ENCODE results near the gene GPR75. TPM values are rescaled to one million over a fixed set of nuclear protein-coding genes. Genes with fewer than 3 reads are reported as not detected.
"Not testable (repeated sequence)": the region's sequence is repeated elsewhere in the genome, so short reads cannot be mapped to it uniquely, and the experiment has no call there.

GPR75 gene
- total and polyA plus RNA-seq, 2 of the 13 experiments (the other 11 are each of a cell fraction or from before 2014, with no cell fraction given): 3.3 to 4.1 TPM

GRCh38 chr2:53829980-53830290, 29.8 kb downstream of the GPR75 start:
- BruUV-seq (replicated peaks); H3K4me2 ChIP-seq (ENCODE audit: low read depth, low read length); H3K9ac ChIP-seq (ENCODE audit: insufficient read depth, low read depth, low read length); H3K4me3 ChIP-seq (replicated peaks in 1 of 3; ENCODE audit: insufficient read depth in 1 of 3, low read depth in 2 of 3, low read length in 3 of 3); in situ Hi-C loops (cut with HindIII; ENCODE audit: extremely low pct_ligation_motif_present, low pct_unique_long_range_greater_than_20kb); H2AFZ ChIP-seq (ENCODE audit: low read length); H3K27me3 ChIP-seq (ENCODE audit: control insufficient read depth in 1 of 2, insufficient read depth in 2 of 2, low read length in 2 of 2); FAIRE-seq; DNase-seq (ENCODE audit: low spot score); intact Hi-C loops (cut with micrococcal nuclease; ENCODE audit: unreplicated experiment); H4K20me1 ChIP-seq (ENCODE audit: insufficient read depth, low read length); POLR2A ChIA-PET; ATAC-seq; H3K9me3 ChIP-seq (ENCODE audit: low read length); H3K36me3 ChIP-seq (replicated peaks in 1 of 2; ENCODE audit: control insufficient read depth in 1 of 2, insufficient read depth in 2 of 2, low read length in 2 of 2); H3K79me2 ChIP-seq (ENCODE audit: insufficient read depth, low read length); CTCF ChIA-PET (ENCODE audit: low intra/inter-chr PET ratio, low total read pairs): not testable (repeated sequence)
- 0 out of 2 replicates have a peak, but pooled peaks have one; percentile 65 for TF ChIP-seq ZNF274 (CRISPR knock-in tag; IDR thresholded peaks at IDR 0.05)
- 0 out of 2 replicates have a peak, but pooled peaks have one; percentile 53 for TF ChIP-seq ZNF550 (CRISPR knock-in tag; IDR thresholded peaks at IDR 0.05; ENCODE audit: borderline replicate concordance)
- 0 out of 2 replicates have a peak, but pooled peaks have one; percentile 32 for TF ChIP-seq POGK (CRISPR knock-in tag; conservative IDR thresholded peaks at IDR 0.05)
- 0 out of 2 replicates have a peak, but pooled peaks have one; percentile 56 for TF ChIP-seq FUBP1 (CRISPR knock-in tag; IDR thresholded peaks at IDR 0.05; ENCODE audit: borderline replicate concordance)
- 0 out of 2 replicates have a peak, but pooled peaks have one; percentile 32 for TF ChIP-seq BORCS8-MEF2B (CRISPR knock-in tag; IDR thresholded peaks at IDR 0.05)
- 0 out of 2 replicates have a peak, but pooled peaks have one; percentile 70 for TF ChIP-seq ZNF598 (CRISPR knock-in tag; IDR thresholded peaks at IDR 0.05; ENCODE audit: borderline replicate concordance)
- TF ChIP-seq ZNF512 (CRISPR knock-in tag; IDR thresholded peaks at IDR 0.05): 0 out of 2 replicates have a peak, but pooled peaks have one; percentile 39
- peak; percentile 47; the same call in 1 of the 2 replicates for TF ChIP-seq ZNF687 (CRISPR knock-in tag; IDR thresholded peaks at IDR 0.05)
- Histone ChIP-seq H3K4me1 (ENCODE audit: insufficient read depth, low read length) (peaks cover 53% of the 10 kb centered on the region), H3K27ac (ENCODE audit: extremely low read length, insufficient read depth, low read length) (peak overlapping the region; percentile 93)
- WGBS (ENCODE audit: low lambda C conversion rate): 98% methylated on average over 4 of the region's 4 CpGs
